AG04449 (cell line): Measurements from ENCODE around the gene REXO1.
A peak's percentile ranks its signal among the peaks of the same experiment; 100 is the strongest.

Source experiments
- CTCF ChIA-PET: fragments of 350-600 bp; formaldehyde crosslinking; extraction: SDS; loops from one replicate; lab custom pipeline; 2021; ENCODE audit warnings: antibody characterized with exemption; lab: Yijun Ruan, JAX
- POLR2A ChIA-PET: fragments of 400-600, 350-600 bp; formaldehyde crosslinking; extraction: SDS; loops from one replicate; lab custom pipeline; 2020; ENCODE audit warnings: antibody characterized with exemption, inconsistent platforms; lab: Yijun Ruan, JAX
- DNase-seq: peaks from one replicate; pipeline ENCODE4 v3.0.0-alpha.2; 2010; ENCODE audit warnings: low read depth, low spot score
- H3K4me3 ChIP-seq: 2 replicates; pipeline ENCODE4 v1.5.1; 2011; ENCODE audit warnings: low read depth, mild to moderate bottlenecking, control low read depth, low read length
- TF ChIP-seq, protein P1 (sequence below): IDR thresholded peaks from one replicate; pipeline ENCODE4 v1.5.1; 2011; ENCODE audit warnings: mild to moderate bottlenecking, moderate library complexity, low read length, control low read depth, inconsistent platforms; ENCODE audit not compliant: insufficient read depth; ENCODE audit errors: missing control alignments

The REXO1 gene

DNA sequence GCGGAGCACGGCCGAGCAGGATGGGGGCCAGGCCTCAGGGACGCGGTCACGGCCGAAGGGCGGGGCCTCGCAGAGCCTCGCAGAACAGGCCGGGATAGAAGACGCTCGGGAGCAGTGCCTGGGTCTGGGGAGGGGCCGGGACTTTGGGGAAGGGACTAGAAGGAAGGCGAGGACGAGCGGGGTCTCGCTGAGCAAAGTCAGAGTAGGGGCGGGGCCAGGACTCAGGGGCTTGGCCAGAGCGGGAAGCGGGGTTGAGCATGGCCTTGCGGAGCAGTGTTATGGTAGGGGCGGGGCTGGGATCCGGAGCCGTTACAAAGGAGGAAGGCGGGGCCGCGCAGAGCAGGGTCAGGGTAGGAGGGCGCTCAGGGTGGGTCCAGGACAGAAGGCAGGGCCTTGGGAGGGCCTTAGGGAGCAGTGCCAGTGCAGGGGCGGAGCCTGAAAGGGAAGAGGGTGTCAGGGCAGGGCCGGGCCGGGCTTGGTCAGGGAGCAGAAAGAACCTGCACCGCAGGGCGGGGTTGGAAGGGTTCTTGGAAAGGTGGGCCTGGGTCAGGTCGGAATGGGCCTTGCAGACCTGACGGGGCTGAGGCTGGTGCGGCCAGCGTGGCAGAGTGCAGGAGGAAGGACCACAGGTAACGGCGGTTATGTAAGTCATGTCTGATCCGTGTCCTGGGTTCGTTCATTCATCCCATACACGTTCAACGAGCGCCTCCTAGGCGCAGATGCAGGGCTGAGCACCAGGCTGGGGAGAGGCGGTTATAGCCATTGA lies 35.7 kb downstream of the REXO1 start:
- TF ChIP-seq, protein P1, sequence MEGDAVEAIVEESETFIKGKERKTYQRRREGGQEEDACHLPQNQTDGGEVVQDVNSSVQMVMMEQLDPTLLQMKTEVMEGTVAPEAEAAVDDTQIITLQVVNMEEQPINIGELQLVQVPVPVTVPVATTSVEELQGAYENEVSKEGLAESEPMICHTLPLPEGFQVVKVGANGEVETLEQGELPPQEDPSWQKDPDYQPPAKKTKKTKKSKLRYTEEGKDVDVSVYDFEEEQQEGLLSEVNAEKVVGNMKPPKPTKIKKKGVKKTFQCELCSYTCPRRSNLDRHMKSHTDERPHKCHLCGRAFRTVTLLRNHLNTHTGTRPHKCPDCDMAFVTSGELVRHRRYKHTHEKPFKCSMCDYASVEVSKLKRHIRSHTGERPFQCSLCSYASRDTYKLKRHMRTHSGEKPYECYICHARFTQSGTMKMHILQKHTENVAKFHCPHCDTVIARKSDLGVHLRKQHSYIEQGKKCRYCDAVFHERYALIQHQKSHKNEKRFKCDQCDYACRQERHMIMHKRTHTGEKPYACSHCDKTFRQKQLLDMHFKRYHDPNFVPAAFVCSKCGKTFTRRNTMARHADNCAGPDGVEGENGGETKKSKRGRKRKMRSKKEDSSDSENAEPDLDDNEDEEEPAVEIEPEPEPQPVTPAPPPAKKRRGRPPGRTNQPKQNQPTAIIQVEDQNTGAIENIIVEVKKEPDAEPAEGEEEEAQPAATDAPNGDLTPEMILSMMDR = peak; percentile 69
- DNase-seq = peak; percentile 36
- H3K4me3 ChIP-seq = peak overlapping the region; percentile 68
- ChIA-PET CTCF (interaction anchor here (1.6 to 3.5 kb wide), 4 partner anchors 10 to 17 kb away, joined by 5 to 39 read pairs (median 13); no protein-coding TSS in a partner anchor), POLR2A (no interaction called here)

DNA sequence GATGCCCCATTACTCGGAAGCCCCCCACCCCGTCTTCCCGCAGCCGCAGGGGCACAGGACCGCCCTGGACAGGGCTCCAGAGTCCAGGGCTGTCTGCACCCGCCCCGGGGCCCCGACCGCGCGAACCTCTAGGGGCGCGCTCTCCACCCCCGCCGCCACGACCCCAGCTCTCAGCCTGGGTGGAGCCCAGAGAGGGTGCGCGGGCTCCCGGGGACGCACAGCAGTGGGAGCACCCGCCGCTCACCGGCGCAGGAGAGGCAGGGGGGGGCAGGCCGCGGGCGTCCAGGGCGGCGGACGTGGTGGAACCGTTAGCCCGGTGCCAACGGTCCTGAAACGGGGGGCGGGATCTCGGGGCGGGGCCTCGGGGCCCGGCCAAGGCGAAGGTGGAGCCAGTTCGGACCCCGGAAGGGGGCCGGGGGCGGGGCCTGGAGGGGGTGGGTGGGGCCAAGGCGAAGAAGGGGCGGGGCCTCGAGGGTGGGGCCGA lies 36.3 kb downstream of the REXO1 start, which contains the start of gene ATP8B3:
Gene ATP8B3 (minus strand): TSS at position 335 of the 484 bp plus-strand sequence. CDS start 540 bp downstream, outside the sequence.
- POLR2A ChIA-PET = no interaction called here
- no peak for DNase-seq
- CTCF ChIA-PET = interaction anchor here (1.9 to 3.3 kb wide), 3 partner anchors 14 to 23 kb away, joined by 4 to 20 read pairs (median 6); no protein-coding TSS in a partner anchor

DNA sequence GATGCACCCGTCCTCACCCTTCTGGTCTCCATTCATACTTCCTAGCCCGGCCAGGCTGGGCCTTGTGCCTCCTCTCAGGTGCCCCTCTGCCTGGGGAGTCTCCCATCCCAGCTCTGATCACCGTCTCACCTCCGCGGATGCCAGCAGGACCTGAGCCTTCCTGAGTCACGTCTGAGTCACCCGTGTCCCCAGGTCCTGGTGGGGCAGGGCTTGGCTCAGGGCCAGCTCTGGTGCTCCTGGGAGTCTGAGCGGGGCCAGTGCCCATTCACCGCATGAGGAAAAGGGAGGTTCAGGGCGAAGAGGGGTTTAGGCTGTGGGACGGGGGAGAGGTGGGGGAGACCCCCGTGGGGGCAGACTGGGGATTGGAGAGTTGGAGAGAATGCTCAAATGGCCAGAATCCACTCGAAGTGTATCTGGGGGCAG lies 36.8 kb downstream of the REXO1 start:
- ChIA-PET POLR2A (no interaction called here), CTCF (interaction anchor here (1.1 to 3.3 kb wide), 5 partner anchors 15 to 139 kb away, joined by 3 to 20 read pairs (median 4); no protein-coding TSS in a partner anchor)
- DNase-seq = no peak
- TF ChIP-seq, protein P1 = no peak
- H3K4me3 ChIP-seq = peak overlapping the region; percentile 68

More for the DNA sequence above, 36.3 kb downstream of the REXO1 start, which contains the start of gene ATP8B3:
- TF ChIP-seq, protein P1 = peak; percentile 34
- H3K4me3 ChIP-seq = peak within 1 kb of the TSS; percentile 68

DNA sequence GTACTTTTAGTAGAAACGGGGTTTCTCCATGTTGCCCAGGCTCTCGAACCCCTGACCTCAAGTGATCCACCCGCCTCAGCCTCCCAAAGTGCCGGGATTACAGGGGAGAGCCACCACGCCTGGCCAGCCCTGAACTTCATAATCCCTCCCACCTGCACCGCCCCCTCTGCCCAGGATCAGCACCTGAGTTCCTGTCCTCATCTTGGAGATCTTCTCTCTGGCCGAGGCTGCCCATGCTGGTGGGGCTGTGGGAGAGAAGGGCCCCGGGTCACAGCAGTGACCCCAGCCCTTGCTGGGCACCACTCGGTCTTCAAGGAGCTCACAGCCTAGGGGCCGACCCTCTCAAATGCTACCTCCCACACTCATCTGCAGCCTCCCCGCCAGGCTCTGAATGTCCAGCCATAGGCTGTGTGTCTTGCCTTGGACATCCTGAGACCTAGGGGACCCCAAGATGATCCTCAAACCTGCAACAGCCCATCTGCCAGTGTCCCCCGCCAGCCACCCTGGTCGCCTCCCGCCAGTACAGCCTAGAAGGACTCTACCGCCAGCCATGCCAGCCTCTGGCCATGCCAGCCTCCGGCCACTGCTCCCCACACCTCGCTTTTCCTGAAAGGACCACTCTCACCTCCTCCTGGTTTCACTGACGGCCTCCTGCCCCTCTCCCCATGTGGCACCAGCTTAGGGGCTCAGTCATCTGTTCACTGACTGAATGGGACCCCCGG lies 37.7 kb downstream of the REXO1 start:
- H3K4me3 ChIP-seq = no peak overlapping the region
- DNase-seq = no peak
- ChIA-PET POLR2A (no interaction called here), CTCF (interaction anchor here (1.1 to 3.3 kb wide), 6 partner anchors 15 to 138 kb away, joined by 3 to 20 read pairs (median 5); no protein-coding TSS in a partner anchor)
- TF ChIP-seq, protein P1 = no peak

DNA sequence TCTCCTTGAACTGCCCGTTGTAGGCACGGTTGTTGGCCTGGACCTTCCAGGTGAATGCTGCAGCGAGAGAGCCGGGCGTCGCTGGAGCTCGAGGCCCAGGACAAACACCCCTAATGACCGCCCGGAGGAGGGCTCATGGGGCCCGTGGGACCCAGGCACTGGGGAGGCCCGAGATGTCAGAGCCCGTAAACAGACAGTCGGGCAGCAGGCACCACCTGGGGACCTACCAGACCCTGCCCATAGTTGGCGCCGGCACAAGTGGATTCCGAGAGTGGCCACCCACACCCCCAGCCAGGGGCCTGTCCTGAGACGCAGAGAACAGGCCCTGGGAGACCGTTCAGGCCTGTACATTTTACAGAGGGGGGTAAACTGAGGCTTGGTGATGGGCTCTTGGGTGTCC lies 38.6 kb downstream of the REXO1 start:
- TF ChIP-seq, protein P1 = no peak
- DNase-seq = no peak
- ChIA-PET POLR2A (no interaction called here), CTCF (interaction anchor here (2.0 to 3.3 kb wide), 2 partner anchors 14 to 17 kb away, joined by 8 to 20 read pairs; no protein-coding TSS in a partner anchor)
- no peak overlapping the region for H3K4me3 ChIP-seq
